Cerebellar nuclear complex (tissue), 1 donor: ENCODE data around the gene CALHM4.
"Not testable (repeated sequence)": the region's sequence is repeated elsewhere in the genome, so short reads cannot be mapped to it uniquely, and the experiment has no call there.

Experiments used
- DNase-seq, 2 experiments: peaks; one replicate each; lab custom pipeline; 2025; lab: John Stamatoyannopoulos, UW

CALHM4 gene

DNA sequence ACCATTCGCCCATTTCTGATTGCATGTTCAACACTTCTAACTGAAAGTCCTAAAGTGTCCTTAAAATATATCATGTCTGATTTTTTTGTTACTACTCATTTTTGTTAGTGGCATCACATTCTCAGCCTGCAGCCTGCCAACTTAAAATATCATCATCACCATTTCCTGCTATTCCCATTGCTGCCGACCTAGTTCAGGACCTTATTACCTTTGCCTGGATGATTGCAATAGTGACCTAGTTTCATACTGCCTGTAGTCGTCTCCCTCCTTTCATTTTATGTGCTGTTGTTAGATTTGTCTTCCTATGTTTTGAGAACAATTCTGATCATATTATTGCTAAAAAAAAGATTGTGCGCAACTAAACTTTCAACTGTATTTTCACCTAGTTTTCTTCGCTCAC lies 23.9 kb downstream of the CALHM4 start:
- no peak for DNase-seq

DNA sequence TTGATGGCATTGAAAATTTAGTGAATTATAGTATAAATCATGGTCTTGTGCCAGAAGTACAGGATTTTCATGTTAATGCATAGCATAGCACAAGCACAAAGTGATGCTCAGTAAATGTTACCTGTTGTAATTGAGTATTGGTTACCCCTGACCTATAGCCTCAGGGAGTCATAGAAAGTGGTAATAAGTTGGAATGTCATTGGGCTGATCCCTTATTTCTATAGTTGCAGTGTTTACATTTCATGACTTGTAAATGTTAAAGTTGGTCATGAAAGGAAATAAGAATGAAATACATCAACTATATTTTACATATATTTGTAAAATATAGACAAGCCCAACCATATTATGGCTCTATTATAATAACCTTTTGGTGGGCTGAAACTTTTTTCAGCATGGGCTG lies 24.8 kb downstream of the CALHM4 start:
- no peak for DNase-seq

GRCh38 chr6:116579143-116579542 lies 25.6 kb downstream of the CALHM4 start:
- no peak for DNase-seq

DNA sequence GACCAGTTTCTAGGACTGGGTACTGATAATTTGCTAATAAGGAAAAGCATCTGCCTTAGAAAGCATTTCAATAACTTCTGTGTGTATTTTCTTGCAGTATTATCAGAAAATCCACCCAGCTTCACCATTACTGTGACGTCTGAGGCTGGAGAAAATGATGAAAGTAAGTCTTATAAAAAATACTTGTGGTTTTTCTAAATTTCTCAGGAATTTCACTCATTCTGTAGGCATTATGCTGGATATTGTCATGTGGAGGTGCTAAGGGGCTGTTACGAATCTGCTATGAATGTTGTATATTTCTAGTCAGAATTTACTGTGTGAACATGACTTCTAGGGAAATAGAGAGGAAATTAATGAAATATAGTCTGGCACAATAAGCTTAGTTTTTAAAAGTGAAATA lies 26.6 kb downstream of the CALHM4 start:
- DNase-seq, result no peak

DNA sequence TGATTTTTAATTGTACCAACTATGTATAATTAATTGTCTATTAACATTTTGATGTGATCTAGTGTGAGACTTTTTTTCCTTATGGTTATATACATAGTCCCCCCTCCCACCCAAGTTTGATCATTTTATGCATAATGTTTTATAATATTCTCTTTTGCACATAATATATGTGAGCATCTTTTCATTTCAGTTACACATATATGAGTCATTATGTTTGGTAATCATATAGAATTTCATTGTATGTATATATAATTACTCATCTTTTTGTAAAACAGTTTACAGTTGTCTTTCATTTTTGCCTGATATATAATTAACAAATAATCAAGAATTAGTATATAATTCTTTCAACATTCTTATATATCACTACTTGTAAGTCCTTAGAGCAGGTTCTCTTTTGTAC lies 32.7 kb downstream of the CALHM4 start:
- no peak for DNase-seq

DNA sequence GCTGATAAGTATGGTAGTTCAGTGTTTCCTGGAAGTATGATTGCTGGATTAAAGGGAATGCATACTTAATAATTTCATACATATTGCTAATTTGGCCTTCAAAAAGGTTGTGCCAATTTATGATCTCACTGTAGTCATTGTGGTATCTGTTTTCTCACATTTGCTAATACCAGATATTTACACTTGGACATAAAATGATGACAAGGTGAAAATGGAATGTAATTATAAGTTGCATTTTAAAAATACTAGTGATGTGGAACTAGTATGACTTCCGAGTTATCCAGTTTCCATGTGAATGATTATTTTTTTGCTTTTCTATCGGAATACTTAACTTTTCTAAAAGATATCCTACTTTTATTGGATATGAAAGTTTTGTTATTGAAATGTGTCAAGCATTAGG lies 33.2 kb downstream of the CALHM4 start:
- DNase-seq, result no peak

DNA sequence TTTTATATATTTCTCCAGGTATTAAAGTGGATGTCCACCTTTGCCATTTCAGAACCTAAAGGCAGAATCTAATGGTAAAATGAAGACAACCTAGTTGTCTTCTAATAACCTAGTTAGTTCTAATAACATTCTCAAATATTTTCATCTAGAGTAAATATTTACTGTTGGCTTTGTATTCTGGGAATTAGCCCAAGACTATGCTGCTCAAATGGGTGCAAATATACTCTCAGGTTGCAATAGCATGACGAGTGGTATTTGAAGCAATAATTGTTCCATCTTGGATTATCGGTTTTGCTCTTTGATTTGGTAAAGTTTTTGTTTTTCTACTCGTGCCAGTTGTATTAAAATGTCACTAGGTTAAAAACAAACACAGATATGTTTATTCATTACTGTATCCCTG lies 41.7 kb downstream of the CALHM4 start:
- DNase-seq, result no peak

GRCh38 chr6:116596815-116597214 lies 43.3 kb downstream of the CALHM4 start:
- DNase-seq, result no peak

GRCh38 chr6:116603916-116604315 lies 50.4 kb downstream of the CALHM4 start:
- not testable (repeated sequence) for DNase-seq

GRCh38 chr6:116604868-116605267 lies 51.3 kb downstream of the CALHM4 start:
- DNase-seq, result not testable (repeated sequence)

GRCh38 chr6:116605935-116606334 lies 52.4 kb downstream of the CALHM4 start:
- no peak for DNase-seq
